ACC112 (cell line): Measurements from ENCODE around the gene MS4A4E.

Experiments
- H2AFZ ChIP-seq: fragments of 200-600 bp; sonication (generic); one replicate; pipeline ENCODE4 v1.6.0; 2017; ENCODE audit warnings: antibody characterized with exemption, low read length; ENCODE audit not compliant: unreplicated experiment
- H3K27ac ChIP-seq: fragments of 200-600 bp; sonication (generic); 2 replicates; pipeline ENCODE4 v1.5.1; 2014; ENCODE audit warnings: low read depth, mild to moderate bottlenecking, antibody characterized with exemption, low read length, moderate library complexity
- H3K27me3 ChIP-seq: fragments of 200-600 bp; sonication (generic); 2 replicates; pipeline ENCODE4 v1.6.1; 2014; ENCODE audit warnings: mild to moderate bottlenecking, antibody characterized with exemption, low read length, moderate library complexity, mixed read lengths; ENCODE audit not compliant: insufficient read depth
- H3K36me3 ChIP-seq: fragments of 200-600 bp; sonication (generic); 2 replicates; pipeline ENCODE4 v1.6.1; 2016; ENCODE audit warnings: mild to moderate bottlenecking, antibody characterized with exemption, low read length, moderate library complexity, mixed read lengths; ENCODE audit not compliant: insufficient read depth
- H3K4me1 ChIP-seq: fragments of 200-600 bp; sonication (generic); one replicate; pipeline ENCODE4 v1.6.1; 2016; ENCODE audit warnings: low read length, mixed read lengths; ENCODE audit not compliant: insufficient read depth, unreplicated experiment, control insufficient read depth
- H3K4me3 ChIP-seq: fragments of 200-600 bp; sonication (generic); 2 replicates; pipeline ENCODE4 v1.5.1; 2014; ENCODE audit warnings: mild to moderate bottlenecking, low read depth, low read length
- H3K79me2 ChIP-seq: fragments of 200-600 bp; sonication (generic); one replicate; pipeline ENCODE4 v1.6.0; 2016; ENCODE audit warnings: low read length; ENCODE audit not compliant: control insufficient read depth, unreplicated experiment, insufficient read depth

MS4A4E gene

DNA sequence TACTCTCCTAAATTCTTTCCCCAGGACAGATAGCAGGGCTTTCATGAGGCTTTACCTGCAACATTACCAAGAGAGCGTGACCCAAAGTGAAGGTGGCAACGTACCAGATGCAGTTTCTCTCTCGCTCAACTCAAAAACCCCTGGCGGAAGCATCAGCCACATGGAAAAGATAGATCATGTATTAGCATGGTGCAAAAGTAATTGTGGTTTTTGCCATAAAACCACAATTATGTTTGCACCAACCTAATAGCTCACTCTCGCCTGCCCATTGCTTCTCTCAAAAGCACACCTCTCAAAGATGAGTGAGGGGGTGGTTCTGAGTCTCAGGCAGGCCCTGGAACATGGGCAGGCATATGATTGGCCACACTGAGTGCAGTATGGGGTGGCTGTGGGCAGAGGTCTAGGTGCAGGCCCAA, 67.1 kb downstream of the MS4A4E start:
- Histone ChIP-seq H2AFZ (no peak overlapping the region), H3K4me3 (no peak overlapping the region)

DNA sequence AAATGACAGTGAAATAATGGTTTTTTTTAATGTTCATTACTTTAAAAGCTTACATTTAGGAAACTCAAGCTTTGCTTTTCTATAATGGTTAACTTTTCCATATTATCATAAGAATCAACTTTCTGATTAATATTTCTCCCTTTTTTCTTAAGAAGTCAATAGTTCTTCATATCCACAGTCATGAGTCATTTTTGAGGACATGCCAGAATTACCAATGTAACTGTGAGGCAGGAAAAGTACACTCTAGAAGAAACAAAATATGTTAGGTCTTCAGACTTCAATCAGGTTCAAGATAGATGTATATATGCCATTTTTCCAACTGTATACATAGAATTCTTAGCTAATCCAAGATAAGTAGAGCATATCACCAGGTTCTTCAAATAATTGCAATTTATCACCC, 70.9 kb downstream of the MS4A4E start:
- no peaks in the 10 kb centered on the region for H3K79me2 ChIP-seq
- H3K4me1 ChIP-seq, result no peaks in the 10 kb centered on the region
- no peaks in the 10 kb centered on the region for H3K27me3 ChIP-seq
- H2AFZ ChIP-seq, result no peak overlapping the region
- no peak overlapping the region for H3K27ac ChIP-seq
- H3K4me3 ChIP-seq, result no peak overlapping the region
- H3K36me3 ChIP-seq, result no peaks in the 10 kb centered on the region

More for the DNA sequence above, 67.1 kb downstream of the MS4A4E start:
- H3K27me3 ChIP-seq, result no peaks in the 10 kb centered on the region
- no peaks in the 10 kb centered on the region for H3K4me1 ChIP-seq
- H3K36me3 ChIP-seq, result no peaks in the 10 kb centered on the region
- no peak overlapping the region for H3K27ac ChIP-seq
- H3K79me2 ChIP-seq, result no peaks in the 10 kb centered on the region

DNA sequence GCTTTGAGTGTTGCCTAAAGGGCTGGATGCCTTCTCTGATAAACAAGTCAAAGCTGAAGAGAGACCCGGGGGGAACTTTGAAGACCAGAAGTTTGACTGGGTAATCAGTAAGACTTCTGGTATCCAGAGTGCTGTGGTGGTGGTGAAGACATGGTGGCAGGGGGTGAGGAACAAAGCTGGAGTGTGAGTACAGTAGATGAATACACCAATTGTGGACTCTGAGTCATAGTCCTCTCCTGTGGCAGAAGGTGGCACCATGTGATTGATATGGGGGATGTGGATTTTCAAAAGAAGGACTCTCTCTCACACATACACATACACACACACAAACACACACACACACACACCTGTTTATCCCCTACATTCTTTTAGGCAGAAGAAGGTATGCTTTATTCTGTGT, 72.4 kb downstream of the MS4A4E start:
- no peaks in the 10 kb centered on the region for H3K27me3 ChIP-seq
- no peaks in the 10 kb centered on the region for H3K79me2 ChIP-seq
- no peaks in the 10 kb centered on the region for H3K36me3 ChIP-seq
- no peaks in the 10 kb centered on the region for H3K4me1 ChIP-seq
- H2AFZ ChIP-seq, result no peak overlapping the region
- no peak overlapping the region for H3K27ac ChIP-seq
- H3K4me3 ChIP-seq, result no peak overlapping the region

DNA sequence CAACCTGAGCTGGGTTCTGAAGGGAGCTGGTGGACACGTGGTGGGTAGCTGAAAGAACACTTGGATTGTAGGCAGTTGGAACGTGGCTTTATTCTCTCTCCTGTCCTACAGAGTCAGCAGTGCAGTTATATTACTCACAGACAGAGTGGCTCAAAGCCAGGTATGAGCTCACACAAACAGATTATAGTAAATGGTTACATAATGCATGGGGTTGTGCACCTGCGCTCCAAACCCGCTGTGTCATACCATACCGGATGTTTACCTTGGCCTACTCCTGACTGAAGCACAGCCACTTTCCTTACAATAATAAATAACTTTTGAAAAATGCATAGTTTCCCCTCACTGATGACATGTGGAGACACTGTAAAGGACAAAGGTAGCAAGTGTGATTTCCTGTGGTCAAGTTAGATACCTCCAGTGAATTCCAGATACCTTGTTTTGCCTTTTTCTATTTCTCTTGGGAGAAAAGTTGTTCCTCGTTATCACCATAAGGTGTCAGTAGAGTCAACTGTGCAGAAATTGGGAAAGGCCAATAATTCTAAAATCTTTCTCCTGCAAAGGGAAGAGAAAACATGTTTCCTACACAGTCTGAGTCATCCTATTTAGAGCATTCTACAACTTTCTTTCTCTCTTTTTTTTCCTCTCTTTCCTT, 73.5 kb downstream of the MS4A4E start:
- no peaks in the 10 kb centered on the region for H3K4me1 ChIP-seq
- no peaks in the 10 kb centered on the region for H3K27me3 ChIP-seq
- no peaks in the 10 kb centered on the region for H3K36me3 ChIP-seq
- H2AFZ ChIP-seq, result no peak overlapping the region
- H3K79me2 ChIP-seq, result no peaks in the 10 kb centered on the region
- H3K4me3 ChIP-seq, result no peak overlapping the region
- no peak overlapping the region for H3K27ac ChIP-seq

DNA sequence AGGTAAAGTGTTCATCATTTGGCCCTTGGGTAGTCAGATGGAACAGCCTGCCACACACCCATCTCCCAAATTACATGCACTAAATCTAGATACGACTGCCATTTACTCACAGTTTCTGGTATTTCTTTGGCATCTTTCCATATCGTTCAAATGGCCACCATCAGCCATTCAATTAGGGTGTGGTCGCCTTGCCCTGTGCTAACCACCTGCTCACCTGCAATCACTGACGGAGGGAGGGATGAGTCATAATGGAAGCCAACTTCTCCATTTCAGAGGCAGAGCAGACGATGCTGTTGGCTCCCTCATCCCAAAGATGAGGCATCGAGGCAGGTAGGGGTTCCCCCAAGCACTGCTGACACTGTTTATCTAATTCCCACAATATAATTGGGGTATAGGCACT, 74.6 kb downstream of the MS4A4E start:
- H3K4me1 ChIP-seq, result no peaks in the 10 kb centered on the region
- no peak overlapping the region for H2AFZ ChIP-seq
- H3K27ac ChIP-seq, result no peak overlapping the region
- no peaks in the 10 kb centered on the region for H3K27me3 ChIP-seq
- no peaks in the 10 kb centered on the region for H3K79me2 ChIP-seq
- H3K36me3 ChIP-seq, result no peaks in the 10 kb centered on the region
- H3K4me3 ChIP-seq, result no peak overlapping the region

DNA sequence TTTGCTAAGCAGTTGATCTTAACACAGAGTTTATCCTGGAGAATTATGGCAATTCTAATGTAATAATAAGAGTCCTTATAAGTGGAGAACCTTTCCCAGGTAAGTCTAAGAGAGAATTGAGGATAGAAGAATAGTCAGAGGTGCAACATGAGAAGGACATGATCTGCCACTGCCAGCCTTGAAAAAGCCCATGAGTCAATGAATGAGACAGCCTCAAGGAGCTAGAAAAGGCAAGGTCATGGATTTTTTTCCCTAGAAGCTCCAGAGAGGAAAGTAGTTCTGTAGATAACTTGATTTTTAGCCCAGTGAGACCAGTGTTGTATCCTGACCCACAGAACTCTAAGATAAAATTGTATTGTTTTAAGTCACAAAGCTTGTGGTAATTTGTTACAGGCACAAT, 77.0 kb downstream of the MS4A4E start:
- Histone ChIP-seq H2AFZ (no peak overlapping the region), H3K36me3 (no peaks in the 10 kb centered on the region), H3K27me3 (no peaks in the 10 kb centered on the region), H3K79me2 (no peaks in the 10 kb centered on the region), H3K27ac (no peak overlapping the region), H3K4me1 (no peaks in the 10 kb centered on the region), H3K4me3 (no peak overlapping the region)

DNA sequence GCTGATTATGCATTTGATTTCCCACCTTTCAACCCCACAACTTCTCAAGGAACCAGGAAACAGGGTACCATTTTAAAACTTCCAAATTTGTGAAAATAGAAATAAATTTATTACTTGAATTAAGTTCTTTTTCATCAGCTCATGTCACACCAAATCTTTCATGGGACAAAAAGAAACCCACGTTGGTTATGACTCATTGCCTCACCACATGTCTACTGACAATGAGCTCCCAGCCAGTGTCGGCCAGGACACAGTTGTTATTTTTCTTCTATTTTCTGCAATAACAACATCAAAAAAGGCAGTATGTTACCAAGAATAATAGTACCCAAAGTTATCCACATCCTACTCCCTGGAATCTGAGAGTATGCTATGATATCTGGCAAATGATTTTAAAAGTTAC, 77.4 kb downstream of the MS4A4E start:
- no peaks in the 10 kb centered on the region for H3K4me1 ChIP-seq
- no peak overlapping the region for H3K4me3 ChIP-seq
- no peaks in the 10 kb centered on the region for H3K36me3 ChIP-seq
- H3K27ac ChIP-seq, result no peak overlapping the region
- H3K79me2 ChIP-seq, result no peaks in the 10 kb centered on the region
- no peak overlapping the region for H2AFZ ChIP-seq
- H3K27me3 ChIP-seq, result no peaks in the 10 kb centered on the region

DNA sequence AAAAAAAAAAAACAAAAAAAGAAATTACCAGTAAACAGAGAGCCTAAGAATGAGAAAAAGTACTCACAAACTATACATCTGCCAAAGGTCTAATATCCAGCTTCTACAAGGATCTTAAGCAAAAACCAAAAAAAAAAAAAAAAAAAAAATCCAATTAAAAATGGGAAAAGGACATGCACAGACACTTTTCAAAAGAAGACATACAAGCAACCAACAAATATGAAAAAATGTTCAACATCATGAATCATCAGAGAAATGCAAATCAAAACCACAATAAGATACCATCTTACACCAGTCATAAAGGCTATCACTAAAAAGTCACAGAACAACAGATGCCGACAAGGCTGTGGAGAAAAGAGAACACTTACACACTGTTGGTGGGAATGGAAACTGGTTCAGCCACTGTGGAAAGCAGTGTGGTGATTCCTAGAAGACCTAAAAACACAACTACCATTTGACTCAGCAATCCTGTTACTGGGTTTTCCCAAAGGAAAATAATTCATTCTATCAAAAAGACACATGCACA, 78.3 kb downstream of the MS4A4E start:
- Histone ChIP-seq H3K27ac (no peak overlapping the region), H3K36me3 (no peaks in the 10 kb centered on the region), H3K4me1 (no peaks in the 10 kb centered on the region), H3K79me2 (no peaks in the 10 kb centered on the region), H3K4me3 (no peak overlapping the region), H2AFZ (no peak overlapping the region), H3K27me3 (no peaks in the 10 kb centered on the region)

DNA sequence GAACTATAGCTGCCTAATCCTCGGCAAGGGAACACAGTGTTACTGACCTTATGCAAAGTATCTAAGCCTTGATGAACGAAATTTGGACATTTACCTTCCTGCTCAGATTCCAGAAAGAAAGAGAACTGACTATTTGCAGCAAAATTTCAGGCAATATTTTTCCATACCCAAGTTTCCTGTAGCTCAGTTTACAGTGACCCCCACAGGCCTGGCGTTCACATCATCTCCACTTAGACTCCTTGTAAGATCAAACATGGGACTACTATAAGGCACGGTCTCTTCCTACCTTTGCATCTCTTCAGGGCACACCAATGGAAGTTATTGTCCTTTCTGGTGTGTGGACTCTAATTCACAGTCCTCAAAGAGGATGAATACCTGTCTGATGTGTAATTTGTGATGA, 81.2 kb downstream of the MS4A4E start:
- Histone ChIP-seq H2AFZ (no peak overlapping the region), H3K79me2 (no peaks in the 10 kb centered on the region), H3K36me3 (no peaks in the 10 kb centered on the region), H3K27me3 (no peaks in the 10 kb centered on the region), H3K4me3 (no peak overlapping the region), H3K27ac (no peak overlapping the region), H3K4me1 (no peaks in the 10 kb centered on the region)

DNA sequence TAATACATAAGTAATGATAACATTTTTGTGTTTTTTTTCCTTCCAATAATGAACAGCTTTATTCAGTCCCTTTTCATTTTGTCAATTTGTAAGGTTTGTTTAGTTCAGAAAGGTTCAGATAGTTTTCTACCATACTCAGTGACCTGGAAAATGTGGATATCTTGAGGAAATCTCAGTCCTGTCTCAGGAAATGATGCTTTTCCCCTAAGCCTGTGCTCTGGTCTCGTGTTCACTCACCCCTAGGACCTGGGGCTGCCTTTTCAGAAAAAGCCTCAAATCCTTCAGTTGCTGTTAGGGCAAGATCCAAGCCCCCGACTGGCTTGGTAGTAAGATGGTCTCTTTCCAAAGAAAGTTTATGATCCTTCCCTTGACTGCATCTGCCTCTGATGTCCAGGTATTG, 81.8 kb downstream of the MS4A4E start:
- Histone ChIP-seq H3K27me3 (no peaks in the 10 kb centered on the region), H3K79me2 (no peaks in the 10 kb centered on the region), H2AFZ (no peak overlapping the region), H3K4me1 (no peaks in the 10 kb centered on the region), H3K4me3 (no peak overlapping the region), H3K27ac (no peak overlapping the region), H3K36me3 (no peaks in the 10 kb centered on the region)

DNA sequence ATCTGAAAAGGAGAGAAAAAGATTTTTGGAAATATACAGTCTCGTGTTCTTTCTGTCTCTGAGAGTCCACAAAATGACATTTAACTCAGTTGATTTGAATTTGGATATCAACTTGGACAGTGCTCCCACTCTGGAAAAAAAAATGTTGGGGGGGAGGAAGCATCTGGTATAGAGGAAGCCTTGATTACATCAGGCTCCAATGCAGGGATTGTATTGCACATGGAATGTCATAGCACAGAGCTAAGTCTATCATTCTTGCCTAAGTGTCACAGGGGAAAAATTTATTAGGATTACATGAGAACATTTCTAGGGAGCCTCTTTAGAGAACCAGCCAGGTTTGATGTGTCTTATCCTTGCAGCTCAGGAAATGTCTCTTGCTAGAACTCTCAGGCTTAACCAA, 83.1 kb downstream of the MS4A4E start:
- H3K4me1 ChIP-seq, result no peaks in the 10 kb centered on the region
- H3K79me2 ChIP-seq, result no peaks in the 10 kb centered on the region
- H2AFZ ChIP-seq, result no peak overlapping the region
- no peaks in the 10 kb centered on the region for H3K36me3 ChIP-seq
- H3K27me3 ChIP-seq, result no peaks in the 10 kb centered on the region
- no peak overlapping the region for H3K27ac ChIP-seq
- H3K4me3 ChIP-seq, result no peak overlapping the region
